Body of pancreas (tissue), 4 donors: Measurements from ENCODE around the gene EMP1.

Experiments used
- POLR2A ChIP-seq, 3 donors: fragments of 450-650 bp; IDR thresholded peaks; one replicate each; pipeline ENCODE4 v1.6.1; 2016; ENCODE audit warnings: antibody characterized with exemption in 3 of 3, mild to moderate bottlenecking in 2 of 3
- TF ChIP-seq, protein P1 (sequence below), 7 experiments: fragments of 450-650 bp in 4 of 7; fragments of 200-600 bp in 3 of 7; sonication (generic) in 3 of 7; IDR thresholded peaks; one replicate each; pipeline ENCODE4 v1.5.1; 2016 to 2019; ENCODE audit warnings: antibody characterized with exemption in 7 of 7

DNA sequence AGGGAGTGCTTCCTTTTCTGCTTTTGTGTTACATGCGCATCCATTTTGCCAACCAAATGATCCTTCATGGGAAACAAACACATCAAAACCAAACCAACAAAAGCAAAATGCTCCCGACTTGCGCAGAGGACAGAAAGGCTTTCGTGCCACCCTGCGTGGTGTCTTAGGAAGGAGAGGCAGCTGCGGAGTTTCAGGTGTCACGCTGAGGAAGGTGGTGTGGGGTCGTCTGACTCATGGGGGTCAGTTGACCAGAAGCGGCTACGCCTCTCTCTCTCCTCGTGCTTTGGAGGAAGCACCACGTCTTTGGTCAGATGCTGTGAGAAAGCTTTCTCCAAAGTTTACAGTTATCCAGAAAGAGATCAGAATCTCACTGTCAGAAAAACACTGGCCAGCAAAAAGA is 7.9 kb downstream of the EMP1 start:
- no peak for TF ChIP-seq POLR2A (IDR thresholded peaks at IDR 0.05)
- TF ChIP-seq, protein P1, sequence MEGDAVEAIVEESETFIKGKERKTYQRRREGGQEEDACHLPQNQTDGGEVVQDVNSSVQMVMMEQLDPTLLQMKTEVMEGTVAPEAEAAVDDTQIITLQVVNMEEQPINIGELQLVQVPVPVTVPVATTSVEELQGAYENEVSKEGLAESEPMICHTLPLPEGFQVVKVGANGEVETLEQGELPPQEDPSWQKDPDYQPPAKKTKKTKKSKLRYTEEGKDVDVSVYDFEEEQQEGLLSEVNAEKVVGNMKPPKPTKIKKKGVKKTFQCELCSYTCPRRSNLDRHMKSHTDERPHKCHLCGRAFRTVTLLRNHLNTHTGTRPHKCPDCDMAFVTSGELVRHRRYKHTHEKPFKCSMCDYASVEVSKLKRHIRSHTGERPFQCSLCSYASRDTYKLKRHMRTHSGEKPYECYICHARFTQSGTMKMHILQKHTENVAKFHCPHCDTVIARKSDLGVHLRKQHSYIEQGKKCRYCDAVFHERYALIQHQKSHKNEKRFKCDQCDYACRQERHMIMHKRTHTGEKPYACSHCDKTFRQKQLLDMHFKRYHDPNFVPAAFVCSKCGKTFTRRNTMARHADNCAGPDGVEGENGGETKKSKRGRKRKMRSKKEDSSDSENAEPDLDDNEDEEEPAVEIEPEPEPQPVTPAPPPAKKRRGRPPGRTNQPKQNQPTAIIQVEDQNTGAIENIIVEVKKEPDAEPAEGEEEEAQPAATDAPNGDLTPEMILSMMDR (IDR thresholded peaks at IDR 0.05): no peak
